Activated CD8-positive, alpha-beta memory T cell treated with anti-CD3 and anti-CD28 coated beads, Interleukin-2, amount 50 U/mL, for 48 hours (primary cell): ENCODE measurements around the gene AP4M1.

Experiments
- DNase-seq: peaks from one replicate; pipeline ENCODE4 v3.0.0-alpha.2; 2020

The AP4M1 gene

GRCh38 chr7:100088095-100088620 lies 13.3 kb upstream of the AP4M1 start:
- DNase-seq: no peak

GRCh38 chr7:100088621-100089457 lies 12.6 kb upstream of the AP4M1 start, which contains the start of gene COPS6:
TSS of gene COPS6 (plus strand) at chr7:100088969. CDS start at chr7:100088991, 22 bp downstream.
- peak; percentile 97 for DNase-seq

GRCh38 chr7:100089458-100090196 lies 11.8 kb upstream of the AP4M1 start:
- no peak for DNase-seq

- DNase-seq: peak; percentile 71
Observed at GRCh38 chr7:100090527-100091410, 10.7 kb upstream of the AP4M1 start.

DNA sequence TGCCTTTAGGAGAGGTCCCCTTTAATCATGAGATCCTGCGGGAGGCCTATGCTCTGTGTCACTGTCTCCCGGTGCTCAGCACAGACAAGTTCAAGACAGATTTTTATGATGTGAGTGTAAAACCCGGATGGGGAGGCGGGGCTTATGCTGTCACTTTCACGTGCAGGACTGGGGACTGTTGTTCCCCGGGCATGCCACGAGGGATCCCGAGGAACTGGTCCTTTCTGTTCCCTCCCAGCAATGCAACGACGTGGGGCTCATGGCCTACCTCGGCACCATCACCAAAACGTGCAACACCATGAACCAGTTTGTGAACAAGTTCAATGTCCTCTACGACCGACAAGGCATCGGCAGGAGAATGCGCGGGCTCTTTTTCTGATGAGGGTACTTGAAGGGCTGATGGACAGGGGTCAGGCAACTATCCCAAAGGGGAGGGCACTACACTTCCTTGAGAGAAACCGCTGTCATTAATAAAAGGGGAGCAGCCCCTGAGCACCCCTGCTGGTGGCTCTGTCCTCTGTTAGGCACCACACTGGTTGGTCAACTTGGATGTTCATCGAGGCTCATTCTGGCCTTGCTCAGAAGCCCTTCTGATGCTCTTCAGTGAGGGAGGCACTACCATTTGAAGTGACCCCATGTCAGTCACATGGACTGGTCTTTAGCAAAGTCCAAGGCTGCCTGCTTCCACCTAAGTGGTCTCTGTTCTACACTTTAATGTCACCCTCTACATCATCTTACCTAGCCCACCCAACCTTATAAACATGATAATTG lies 9.8 kb upstream of the AP4M1 start:
- DNase-seq: peak; percentile 76

DNA sequence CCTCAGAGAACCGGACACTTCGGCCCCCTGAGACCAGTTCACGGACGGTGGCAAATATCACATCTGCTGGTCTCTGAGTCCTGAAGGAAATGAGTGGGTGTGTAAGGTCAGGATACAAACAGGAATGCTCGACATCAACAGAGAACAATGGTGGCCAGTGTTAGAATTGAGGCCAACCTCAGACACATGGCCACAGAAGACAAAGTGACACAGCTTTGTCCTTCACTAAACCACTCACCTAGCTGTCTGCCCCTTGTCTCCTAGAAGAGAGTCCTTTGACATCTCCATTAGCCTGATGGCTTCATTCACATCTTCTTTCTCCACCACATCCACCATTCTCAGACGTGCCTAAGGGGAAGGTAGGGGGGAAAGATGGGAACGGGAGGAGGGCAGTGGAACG lies 8.4 kb upstream of the AP4M1 start:
- no peak for DNase-seq

DNA sequence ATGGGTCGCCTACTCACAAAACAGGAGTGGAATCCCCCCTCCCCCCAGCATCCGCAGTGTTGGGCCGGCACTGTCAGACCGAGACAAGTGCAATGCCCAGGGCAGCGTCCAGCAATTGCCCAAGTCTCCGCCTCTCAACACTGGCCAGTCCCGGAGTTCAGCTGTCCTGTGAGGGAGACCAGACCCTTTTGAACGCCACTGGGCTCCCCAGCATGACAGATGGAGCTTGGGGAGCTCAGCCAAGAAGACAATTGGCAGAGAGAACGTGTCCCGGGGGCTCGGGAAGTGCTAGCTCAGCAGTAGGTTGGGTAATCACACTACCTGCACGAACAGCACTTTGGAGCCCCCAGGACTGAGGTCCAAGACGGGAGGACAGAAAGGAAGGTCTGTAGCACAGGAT lies 7.9 kb upstream of the AP4M1 start:
- DNase-seq: no peak

DNA sequence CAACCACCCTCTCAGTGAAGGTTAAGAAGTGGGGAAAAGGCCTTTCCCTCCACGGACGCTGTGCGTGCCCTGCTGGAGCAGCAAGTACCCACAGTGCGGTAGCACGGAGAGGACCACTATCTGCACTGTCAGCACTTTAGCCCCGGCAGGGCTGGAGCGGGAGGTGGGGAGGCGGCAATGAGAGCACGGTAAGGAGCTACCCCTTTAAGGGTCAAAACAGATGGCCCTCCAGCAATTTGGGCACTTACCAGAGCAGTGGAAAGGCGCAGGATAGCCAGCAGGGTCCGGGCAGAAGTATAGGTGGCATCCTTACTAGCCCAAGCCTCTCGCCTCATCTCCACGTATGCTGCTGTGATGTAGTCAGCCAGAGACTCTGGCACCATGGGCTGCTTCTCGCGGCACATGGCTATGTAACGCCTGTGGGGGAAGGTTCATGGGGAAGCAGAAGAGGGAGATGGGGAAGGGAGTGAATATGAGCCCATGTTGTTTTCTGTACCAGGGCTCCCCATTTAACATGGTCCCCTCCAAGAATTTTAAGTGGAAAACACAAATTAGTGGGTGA lies 7.4 kb upstream of the AP4M1 start:
- DNase-seq: no peak

DNA sequence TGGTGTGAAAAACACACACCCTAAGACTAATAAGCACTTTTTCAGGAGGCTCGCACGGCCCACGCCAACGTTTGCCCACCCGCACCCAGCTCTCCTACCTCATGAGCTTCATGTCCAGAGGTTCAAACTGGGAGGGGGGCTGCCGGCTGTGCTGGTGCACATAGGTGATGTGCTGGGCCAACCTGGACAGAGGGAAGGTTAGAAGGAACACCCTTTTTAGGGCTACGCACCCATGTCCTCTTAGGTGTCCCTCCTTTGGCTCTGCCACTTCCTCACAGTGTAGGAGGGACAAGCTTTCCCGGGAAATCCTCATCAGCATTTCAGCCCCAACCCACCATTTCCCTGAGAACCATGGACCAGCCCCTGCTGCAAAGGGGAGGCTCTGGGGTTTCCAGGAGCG lies 6.2 kb upstream of the AP4M1 start:
- DNase-seq: no peak

DNA sequence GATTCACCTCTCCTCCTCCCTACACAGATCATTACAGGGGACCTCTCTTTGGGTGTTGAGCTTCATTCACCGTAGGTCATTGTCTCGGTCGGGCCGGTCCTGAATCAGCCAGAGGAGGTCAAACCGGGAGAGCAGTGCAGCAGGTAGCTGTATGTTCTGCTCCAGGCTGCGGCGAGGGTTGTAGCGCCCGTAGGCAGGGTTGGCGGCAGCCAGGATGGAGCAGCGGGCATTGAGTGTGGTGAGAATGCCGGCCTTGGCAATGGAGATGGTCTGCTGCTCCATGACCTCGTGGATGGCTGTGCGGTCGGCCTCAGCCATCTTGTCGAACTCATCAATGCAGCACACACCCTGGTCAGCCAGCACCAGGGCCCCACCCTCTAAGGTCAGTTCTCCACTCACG lies 5.7 kb upstream of the AP4M1 start:
- no peak for DNase-seq

DNA sequence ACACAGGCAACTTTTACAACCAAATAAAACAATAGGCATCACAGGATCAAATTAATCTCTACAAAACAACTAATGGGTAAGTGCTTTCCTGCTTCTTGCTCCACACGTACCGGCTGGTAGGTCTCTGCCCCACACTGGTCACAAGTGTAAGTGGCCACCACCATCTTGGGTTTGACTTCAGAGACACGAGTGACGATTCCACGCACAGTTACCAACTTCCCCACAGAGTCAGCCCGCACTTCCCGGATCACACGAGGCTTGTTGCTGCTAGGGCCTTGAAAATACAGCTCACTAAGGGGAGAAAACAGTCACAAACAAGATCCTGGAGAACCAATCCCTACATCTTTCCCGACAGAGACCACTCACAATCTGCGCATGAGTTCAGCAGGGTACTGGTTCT lies 2.5 kb upstream of the AP4M1 start:
- DNase-seq: no peak

- DNase-seq: no peak
Observed at GRCh38 chr7:100099452-100099851, 2.0 kb upstream of the AP4M1 start.

GRCh38 chr7:100100420-100101015 lies 925 bp upstream of the AP4M1 start:
- peak; percentile 93 for DNase-seq

GRCh38 chr7:100102950-100103840 lies 1.8 kb downstream of the AP4M1 start:
- no peak for DNase-seq

- DNase-seq: no peak
Observed at GRCh38 chr7:100105534-100105933, 4.1 kb downstream of the AP4M1 start.

DNA sequence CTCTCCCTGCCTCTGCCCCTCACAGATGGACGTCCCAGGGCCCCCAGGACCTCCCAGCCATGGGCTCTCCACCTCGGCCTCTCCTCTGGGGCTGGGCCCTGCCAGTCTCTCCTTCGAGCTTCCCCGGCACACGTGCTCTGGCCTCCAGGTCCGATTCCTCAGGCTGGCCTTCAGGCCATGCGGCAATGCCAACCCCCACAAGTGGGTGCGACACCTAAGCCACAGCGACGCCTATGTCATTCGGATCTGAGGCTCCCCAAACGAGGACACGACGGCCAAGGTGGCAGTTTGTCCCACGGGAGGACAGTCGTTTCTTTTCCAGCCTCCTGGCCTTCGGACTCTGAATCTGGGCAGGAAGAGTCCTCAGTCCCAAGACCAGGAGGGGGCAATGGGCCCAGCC lies 5.2 kb downstream of the AP4M1 start:
- DNase-seq: no peak

- no peak for DNase-seq
Observed at GRCh38 chr7:100107125-100107737, 5.8 kb downstream of the AP4M1 start.

DNA sequence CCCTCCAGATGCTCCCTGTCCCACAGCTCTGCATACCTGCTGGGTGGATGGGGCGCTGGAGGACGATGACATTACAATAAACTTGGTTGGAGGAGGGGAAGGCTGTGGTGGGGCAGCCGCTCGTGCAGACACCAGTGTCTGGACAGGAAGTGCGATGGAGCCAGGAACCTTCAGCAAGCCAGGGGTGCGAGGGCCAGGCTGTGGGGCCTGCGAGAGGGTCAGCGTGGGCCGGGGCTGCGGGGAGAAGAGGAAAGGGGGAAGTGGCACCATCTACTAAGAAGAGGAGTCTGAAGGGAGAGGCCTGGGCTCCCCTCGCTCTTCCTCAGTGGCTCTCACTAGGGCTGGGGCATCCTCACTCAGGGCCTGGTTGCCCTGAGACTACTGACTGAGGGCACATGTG lies 6.4 kb downstream of the AP4M1 start:
- DNase-seq: no peak

DNA sequence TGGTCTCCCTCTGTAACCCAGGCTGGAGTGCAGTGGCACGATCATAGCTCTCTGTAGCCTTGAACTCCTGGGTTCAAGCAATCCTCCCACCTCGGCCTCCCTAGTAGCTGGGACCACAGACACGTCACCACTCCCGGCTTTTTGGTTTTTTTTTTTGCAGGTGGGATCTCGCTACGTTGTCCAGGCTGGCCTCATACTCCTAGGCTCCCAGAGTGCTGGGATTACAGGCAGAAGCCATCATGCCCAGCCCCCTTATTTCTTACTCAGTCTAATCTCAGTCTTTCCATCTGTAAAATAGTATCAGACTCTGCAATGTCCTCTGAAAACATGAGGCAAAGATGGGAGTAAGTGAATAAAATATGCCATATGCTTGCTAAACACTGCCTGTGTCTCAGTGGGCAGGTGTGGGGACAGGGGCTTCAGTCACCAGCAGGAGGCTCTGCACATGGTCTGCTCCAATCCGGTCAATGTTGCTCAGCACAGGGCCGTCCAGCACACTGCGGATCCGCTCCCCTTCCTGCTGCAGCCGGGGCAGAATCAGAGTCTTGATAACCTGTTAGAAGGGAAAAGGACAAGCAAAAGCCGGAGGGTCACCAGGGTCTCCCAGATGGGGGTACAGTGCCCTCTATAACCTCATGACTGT lies 8.2 kb downstream of the AP4M1 start:
- DNase-seq: no peak
